ENCODE measurements around the gene PLA2R1. TPM values are rescaled to one million over a fixed set of nuclear protein-coding genes. Genes with fewer than 3 reads are reported as not detected.

Gene PLA2R1
- total RNA-seq, 1 experiment from 2014 or later = 5.7 TPM

GRCh38 chr2:159953136-159953823, 109.1 kb downstream of the PLA2R1 start:
- Histone ChIP-seq H3K9me3 (ENCODE audit: control insufficient read depth, insufficient read depth, low read depth, low read length) (no peaks in the 10 kb centered on the region), H3K27ac (ENCODE audit: low read length) (no peak overlapping the region), H3K36me3 (ENCODE audit: control insufficient read depth, insufficient read depth, low read length) (no peaks in the 10 kb centered on the region), H3K4me3 (ENCODE audit: low read depth in 2 of 2, low read length in 2 of 2) (no peak overlapping the region), H3K27me3 (ENCODE audit: control insufficient read depth, insufficient read depth, low read length) (no peaks in the 10 kb centered on the region), H3K4me1 (ENCODE audit: control insufficient read depth, insufficient read depth, low read length) (no peaks in the 10 kb centered on the region)
- BruUV-seq (replicated peaks) = no TSS peak
- DNase-seq (ENCODE audit: low read depth, low spot score) = no peak
- ChIA-PET POLR2A (no interaction called here), CTCF (no interaction called here)
- no peak for ATAC-seq
- intact Hi-C loops (cut with micrococcal nuclease; ENCODE audit: unreplicated experiment) (no loop called here), in situ Hi-C loops (cut with HindIII; ENCODE audit: low pct_unique_long_range_greater_than_20kb, low sequenced_read_pairs) (no loop called here)
- TF ChIP-seq CTCF (IDR thresholded peaks at IDR 0.05) (no peak), SIN3A (IDR thresholded peaks at IDR 0.05; ENCODE audit: borderline replicate concordance, insufficient read depth, low read depth, low read length) (no peak)

GRCh38 chr2:159946326-159946999, 116.0 kb downstream of the PLA2R1 start:
- intact Hi-C loops (cut with micrococcal nuclease; ENCODE audit: unreplicated experiment) = no loop called here

More at GRCh38 chr2:159946326-159946999, 116.0 kb downstream of the PLA2R1 start:
- H3K27me3 ChIP-seq (ENCODE audit: control insufficient read depth, insufficient read depth, low read length) = no peaks in the 10 kb centered on the region
- DNase-seq (ENCODE audit: low read depth, low spot score) (no peak), ATAC-seq (peak; percentile 93)
- no peaks in the 10 kb centered on the region for H3K36me3 ChIP-seq (ENCODE audit: control insufficient read depth, insufficient read depth, low read length)
- in situ Hi-C loops (cut with HindIII; ENCODE audit: low pct_unique_long_range_greater_than_20kb, low sequenced_read_pairs) = no loop called here
- H3K9me3 ChIP-seq (ENCODE audit: control insufficient read depth, insufficient read depth, low read depth, low read length) = no peaks in the 10 kb centered on the region
- TF ChIP-seq SIN3A (IDR thresholded peaks at IDR 0.05; ENCODE audit: borderline replicate concordance, insufficient read depth, low read depth, low read length) (no peak), CTCF (IDR thresholded peaks at IDR 0.05) (no peak), POLR2AphosphoS5 (IDR thresholded peaks at IDR 0.05; ENCODE audit: low read depth, low read length) (peak; percentile 81), TCF7L2 (IDR thresholded peaks at IDR 0.05; ENCODE audit: low read depth, low read length) (peak; percentile 90), REST (IDR thresholded peaks at IDR 0.05; ENCODE audit: insufficient read depth in 1 of 2, low read depth in 2 of 2, low read length in 1 of 2) (0 out of 4 replicates have a peak, but pooled peaks of 1 of the 2 experiments have one; percentile 30)
- CTCF ChIA-PET = interaction anchor here (0.6 kb wide), 1 partner anchor 165 kb away, joined by 4 read pairs; no protein-coding TSS in a partner anchor
- H3K4me1 ChIP-seq (ENCODE audit: control insufficient read depth, insufficient read depth, low read length) = peaks cover 22% of the 10 kb centered on the region
- POLR2A ChIA-PET = no interaction called here
- no peak overlapping the region for H3K4me3 ChIP-seq (ENCODE audit: low read depth in 2 of 2, low read length in 2 of 2)
- H3K27ac ChIP-seq (ENCODE audit: low read length) = peak overlapping the region; percentile 80
- BruUV-seq (replicated peaks) = no TSS peak

Data from Panc1 (cell line).